Neural cell (in vitro differentiated cells): Measurements from ENCODE around the gene PCP4L1. TPM values are rescaled to one million over a fixed set of nuclear protein-coding genes. Genes with fewer than 3 reads are reported as not detected.

Source experiments
- H2AFZ ChIP-seq: fragments of 200-600, 300-800 bp; sonication (generic), shearing (Covaris generic); 2 replicates; pipeline ENCODE4 v1.6.0; 2014; ENCODE audit warnings: low read depth, mild to moderate bottlenecking, antibody characterized with exemption, low read length, moderate library complexity
- H3F3A ChIP-seq: fragments of 200-600 bp; shearing (Covaris generic); 2 replicates; pipeline ENCODE4 v1.6.1; 2016; ENCODE audit warnings: mild to moderate bottlenecking, moderate library complexity, mixed read lengths, antibody characterized with exemption, low read length; ENCODE audit not compliant: insufficient read depth, poor library complexity, severe bottlenecking
- H3K27ac ChIP-seq: fragments of 200-600, 300-800 bp; sonication (generic), shearing (Covaris generic); 2 replicates; pipeline ENCODE4 v1.5.1; 2014; ENCODE audit warnings: mild to moderate bottlenecking, low read length, moderate library complexity
- H3K27me3 ChIP-seq: fragments of 300-800, 200-600 bp; sonication (generic), shearing (Covaris generic); 2 replicates; pipeline ENCODE4 v1.6.0; 2014; ENCODE audit warnings: mild to moderate bottlenecking, low read depth, low read length, moderate library complexity; ENCODE audit not compliant: insufficient read depth
- H3K36me3 ChIP-seq: fragments of 300-800, 200-600 bp; sonication (generic), shearing (Covaris generic); 2 replicates; pipeline ENCODE4 v1.5.1; 2014; ENCODE audit warnings: mild to moderate bottlenecking, antibody characterized with exemption, low read length, moderate library complexity; ENCODE audit not compliant: insufficient read depth
- H3K4me2 ChIP-seq: fragments of 300-800, 200-600 bp; sonication (generic), shearing (Covaris generic); 2 replicates; pipeline ENCODE4 v1.6.0; 2014; ENCODE audit warnings: mild to moderate bottlenecking, low read length
- H3K4me3 ChIP-seq: fragments of 300-800, 200-600 bp; sonication (generic), shearing (Covaris generic); 2 replicates; pipeline ENCODE4 v1.5.1; 2014; ENCODE audit warnings: mild to moderate bottlenecking, low read length, moderate library complexity
- H3K79me2 ChIP-seq: fragments of 200-600 bp; shearing (Covaris generic); replicated peaks from 2 replicates; pipeline ENCODE4 v1.6.0; 2014; ENCODE audit warnings: mild to moderate bottlenecking, low read length, moderate library complexity; ENCODE audit not compliant: insufficient read depth
- H3K9ac ChIP-seq: fragments of 300-800, 200-600 bp; sonication (generic), shearing (Covaris generic); 2 replicates; pipeline ENCODE4 v1.6.1; 2016; ENCODE audit warnings: mild to moderate bottlenecking, low read length, mixed read lengths
- H3K9me2 ChIP-seq: fragments of 200-600 bp; shearing (Covaris generic); 2 replicates; pipeline ENCODE4 v1.6.1; 2016; ENCODE audit warnings: mild to moderate bottlenecking, low read length, mixed read lengths; ENCODE audit not compliant: insufficient read depth
- H3K9me3 ChIP-seq: fragments of 200-600, 300-800 bp; sonication (generic), shearing (Covaris generic); 2 replicates; pipeline ENCODE4 v1.6.1; 2016; ENCODE audit warnings: mild to moderate bottlenecking, mixed run types, low read length, moderate library complexity, mixed read lengths
- H4K20me1 ChIP-seq: fragments of 200-600 bp; shearing (Covaris generic); 2 replicates; pipeline ENCODE4 v1.6.1; 2016; ENCODE audit warnings: mild to moderate bottlenecking, mixed run types; ENCODE audit not compliant: insufficient read depth
- EP300 ChIP-seq: fragments of 450-650 bp; conservative IDR thresholded peaks from 2 replicates; pipeline ENCODE4 v1.6.1; 2014; ENCODE audit warnings: antibody characterized with exemption, mild to moderate bottlenecking, moderate library complexity; ENCODE audit not compliant: poor library complexity, severe bottlenecking
- EZH2 ChIP-seq: fragments of 200-600, 300-800 bp; shearing (Covaris generic), sonication (generic); IDR thresholded peaks from 2 replicates; pipeline ENCODE4 v1.6.1; 2014; ENCODE audit warnings: antibody characterized with exemption, low read length, borderline replicate concordance, mild to moderate bottlenecking; ENCODE audit not compliant: insufficient read depth, poor library complexity, severe bottlenecking
- MXI1 ChIP-seq: fragments of 450-650 bp; conservative IDR thresholded peaks from 2 replicates; pipeline ENCODE4 v1.6.1; 2014; ENCODE audit warnings: antibody characterized with exemption, mild to moderate bottlenecking; ENCODE audit not compliant: poor library complexity, severe bottlenecking
- POLR2AphosphoS5 ChIP-seq: IDR thresholded peaks from 2 replicates; pipeline ENCODE4 v1.6.1; 2012
- RAD21 ChIP-seq: fragments of 450-650 bp; conservative IDR thresholded peaks from 2 replicates; pipeline ENCODE4 v1.6.1; 2014; ENCODE audit warnings: antibody characterized with exemption, mild to moderate bottlenecking, moderate library complexity
- SMC3 ChIP-seq: fragments of 450-650 bp; conservative IDR thresholded peaks from 2 replicates; pipeline ENCODE4 v1.6.1; 2014; ENCODE audit warnings: antibody characterized with exemption, mild to moderate bottlenecking, moderate library complexity; ENCODE audit not compliant: poor library complexity
- TAF1 ChIP-seq: IDR thresholded peaks from 2 replicates; pipeline ENCODE4 v1.6.1; 2012; ENCODE audit warnings: low read depth
- polyA plus RNA-seq: library from polyadenylated mRNA; depleted of rRNA; stranded (reverse); fragments of >200 nt; gene quantifications from 2 replicates; pipeline ENCODE4 v1.2.3, GENCODE V29; 2014
- TF ChIP-seq, protein P1 (sequence below): fragments of 450-650 bp; IDR thresholded peaks from 2 replicates; pipeline ENCODE4 v1.5.1; 2014; ENCODE audit warnings: antibody characterized with exemption, mild to moderate bottlenecking, moderate library complexity; ENCODE audit not compliant: poor library complexity, severe bottlenecking
- TF ChIP-seq, protein P2 (sequence below): IDR thresholded peaks from 2 replicates; pipeline ENCODE4 v1.6.1; 2012; ENCODE audit warnings: borderline replicate concordance

The PCP4L1 gene
- polyA plus RNA-seq, 1 donor from 2014 or later, result 51.2 TPM

DNA sequence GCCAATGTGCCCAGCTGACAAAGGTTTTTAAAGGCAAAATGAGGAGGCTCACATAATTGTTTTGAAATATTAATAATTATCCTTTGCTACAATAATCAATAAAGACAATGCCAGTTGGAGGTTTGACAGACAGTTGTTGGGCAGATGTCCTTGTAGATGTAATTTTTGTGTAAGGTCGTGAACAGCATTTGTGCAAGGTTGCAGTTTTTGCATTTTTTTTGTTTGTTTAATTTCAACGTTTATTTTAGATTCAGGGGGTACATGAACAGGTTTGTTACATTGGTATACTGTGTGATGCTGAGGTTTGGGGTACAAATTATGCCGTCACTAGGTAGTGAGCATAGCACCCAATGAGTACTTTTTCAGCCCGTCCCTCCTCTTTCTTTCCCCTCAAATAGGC lies 41.9 kb downstream of the PCP4L1 start:
- Histone ChIP-seq H3K4me2 (no peak overlapping the region), H3K79me2 (peaks cover 6% of the 10 kb centered on the region), H3K4me3 (no peak overlapping the region), H3K9me3 (no peaks in the 10 kb centered on the region), H4K20me1 (no peaks in the 10 kb centered on the region), H3K27ac (no peak overlapping the region), H3K36me3 (no peaks in the 10 kb centered on the region), H3K27me3 (no peaks in the 10 kb centered on the region), H2AFZ (no peak overlapping the region), H3F3A (no peaks in the 10 kb centered on the region), H3K9me2 (no peaks in the 10 kb centered on the region), H3K9ac (no peak overlapping the region)
- TF ChIP-seq TAF1 (no peak), RAD21 (no peak), SMC3 (no peak), POLR2AphosphoS5 (no peak), MXI1 (no peak), EZH2 (no peak), EP300 (no peak)
- TF ChIP-seq, protein P1, sequence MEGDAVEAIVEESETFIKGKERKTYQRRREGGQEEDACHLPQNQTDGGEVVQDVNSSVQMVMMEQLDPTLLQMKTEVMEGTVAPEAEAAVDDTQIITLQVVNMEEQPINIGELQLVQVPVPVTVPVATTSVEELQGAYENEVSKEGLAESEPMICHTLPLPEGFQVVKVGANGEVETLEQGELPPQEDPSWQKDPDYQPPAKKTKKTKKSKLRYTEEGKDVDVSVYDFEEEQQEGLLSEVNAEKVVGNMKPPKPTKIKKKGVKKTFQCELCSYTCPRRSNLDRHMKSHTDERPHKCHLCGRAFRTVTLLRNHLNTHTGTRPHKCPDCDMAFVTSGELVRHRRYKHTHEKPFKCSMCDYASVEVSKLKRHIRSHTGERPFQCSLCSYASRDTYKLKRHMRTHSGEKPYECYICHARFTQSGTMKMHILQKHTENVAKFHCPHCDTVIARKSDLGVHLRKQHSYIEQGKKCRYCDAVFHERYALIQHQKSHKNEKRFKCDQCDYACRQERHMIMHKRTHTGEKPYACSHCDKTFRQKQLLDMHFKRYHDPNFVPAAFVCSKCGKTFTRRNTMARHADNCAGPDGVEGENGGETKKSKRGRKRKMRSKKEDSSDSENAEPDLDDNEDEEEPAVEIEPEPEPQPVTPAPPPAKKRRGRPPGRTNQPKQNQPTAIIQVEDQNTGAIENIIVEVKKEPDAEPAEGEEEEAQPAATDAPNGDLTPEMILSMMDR, result no peak
- TF ChIP-seq, protein P2, sequence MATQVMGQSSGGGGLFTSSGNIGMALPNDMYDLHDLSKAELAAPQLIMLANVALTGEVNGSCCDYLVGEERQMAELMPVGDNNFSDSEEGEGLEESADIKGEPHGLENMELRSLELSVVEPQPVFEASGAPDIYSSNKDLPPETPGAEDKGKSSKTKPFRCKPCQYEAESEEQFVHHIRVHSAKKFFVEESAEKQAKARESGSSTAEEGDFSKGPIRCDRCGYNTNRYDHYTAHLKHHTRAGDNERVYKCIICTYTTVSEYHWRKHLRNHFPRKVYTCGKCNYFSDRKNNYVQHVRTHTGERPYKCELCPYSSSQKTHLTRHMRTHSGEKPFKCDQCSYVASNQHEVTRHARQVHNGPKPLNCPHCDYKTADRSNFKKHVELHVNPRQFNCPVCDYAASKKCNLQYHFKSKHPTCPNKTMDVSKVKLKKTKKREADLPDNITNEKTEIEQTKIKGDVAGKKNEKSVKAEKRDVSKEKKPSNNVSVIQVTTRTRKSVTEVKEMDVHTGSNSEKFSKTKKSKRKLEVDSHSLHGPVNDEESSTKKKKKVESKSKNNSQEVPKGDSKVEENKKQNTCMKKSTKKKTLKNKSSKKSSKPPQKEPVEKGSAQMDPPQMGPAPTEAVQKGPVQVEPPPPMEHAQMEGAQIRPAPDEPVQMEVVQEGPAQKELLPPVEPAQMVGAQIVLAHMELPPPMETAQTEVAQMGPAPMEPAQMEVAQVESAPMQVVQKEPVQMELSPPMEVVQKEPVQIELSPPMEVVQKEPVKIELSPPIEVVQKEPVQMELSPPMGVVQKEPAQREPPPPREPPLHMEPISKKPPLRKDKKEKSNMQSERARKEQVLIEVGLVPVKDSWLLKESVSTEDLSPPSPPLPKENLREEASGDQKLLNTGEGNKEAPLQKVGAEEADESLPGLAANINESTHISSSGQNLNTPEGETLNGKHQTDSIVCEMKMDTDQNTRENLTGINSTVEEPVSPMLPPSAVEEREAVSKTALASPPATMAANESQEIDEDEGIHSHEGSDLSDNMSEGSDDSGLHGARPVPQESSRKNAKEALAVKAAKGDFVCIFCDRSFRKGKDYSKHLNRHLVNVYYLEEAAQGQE, result no peak

DNA sequence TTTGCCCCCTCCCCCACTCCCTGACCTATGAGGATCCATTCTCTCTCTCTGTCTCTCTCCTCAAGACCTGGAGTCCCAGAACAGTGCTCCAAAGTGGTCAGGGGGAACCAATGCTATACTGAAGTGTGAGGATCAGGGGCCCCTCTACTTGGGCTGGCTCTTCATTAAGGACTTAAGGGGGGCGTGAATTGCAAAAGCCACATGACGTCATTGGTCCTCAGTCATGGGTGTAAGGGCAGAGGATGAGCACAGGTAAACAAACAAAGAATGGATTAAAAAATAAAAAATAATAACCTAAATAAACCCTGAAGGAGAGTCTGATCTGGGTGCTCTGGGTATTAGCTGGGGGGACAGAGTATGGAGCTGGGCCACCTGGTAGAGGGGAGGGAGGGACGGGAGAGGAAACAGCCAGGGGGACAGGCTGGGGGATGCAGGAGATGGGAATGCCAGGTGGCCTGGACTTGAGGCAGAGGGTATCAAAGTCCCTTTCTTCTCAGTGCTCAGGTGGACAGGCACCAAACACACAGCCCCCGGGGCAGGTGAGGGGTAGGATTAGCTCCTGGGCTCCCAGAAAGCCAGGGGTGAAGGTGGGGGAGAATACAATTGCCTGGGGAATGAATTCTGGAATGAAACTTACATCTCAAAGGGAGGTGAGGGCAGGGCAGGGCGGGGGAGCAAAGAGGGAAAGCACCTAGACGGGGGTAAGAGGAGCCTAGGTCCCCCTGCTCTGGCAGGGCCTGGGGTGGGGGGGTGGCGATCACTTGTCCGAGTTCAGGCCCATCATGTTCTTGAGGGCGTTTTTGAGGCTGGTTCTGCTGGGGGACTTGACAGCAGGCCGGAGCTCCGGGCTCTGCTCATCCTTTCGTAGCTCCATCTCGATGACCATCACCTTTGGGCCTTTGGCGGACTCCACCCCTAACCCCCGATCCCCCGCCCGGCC lies 46.7 kb downstream of the PCP4L1 start:
- TF ChIP-seq POLR2AphosphoS5, result no peak
- no peak for TF ChIP-seq EZH2
- no peak for TF ChIP-seq MXI1
- TF ChIP-seq, protein P1, result no peak
- TF ChIP-seq SMC3, result no peak
- no peak for TF ChIP-seq RAD21
- TF ChIP-seq, protein P2, result no peak
- no peak for TF ChIP-seq TAF1
- no peak for TF ChIP-seq EP300
- H4K20me1 ChIP-seq, result no peaks in the 10 kb centered on the region
- no peaks in the 10 kb centered on the region for H3K27me3 ChIP-seq
- no peaks in the 10 kb centered on the region for H3K9me3 ChIP-seq
- no peaks in the 10 kb centered on the region for H3K9me2 ChIP-seq
- peak overlapping the region; percentile 42 for H3K27ac ChIP-seq
- no peaks in the 10 kb centered on the region for H3K36me3 ChIP-seq
- peak overlapping the region; percentile 15 for H2AFZ ChIP-seq
- peak overlapping the region; percentile 70 for H3K4me3 ChIP-seq
- no peaks in the 10 kb centered on the region for H3F3A ChIP-seq
- H3K9ac ChIP-seq, result peak overlapping the region; percentile 75
- peak overlapping the region; percentile 62 for H3K4me2 ChIP-seq
- H3K79me2 ChIP-seq, result peaks cover 6% of the 10 kb centered on the region
